ENCODE data around the gene EML4. TPM values are rescaled to one million over a fixed set of nuclear protein-coding genes. Genes with fewer than 3 reads are reported as not detected.

The EML4 gene
- total RNA-seq, 1 donor from 2014 or later, result 56.7 TPM

DNA sequence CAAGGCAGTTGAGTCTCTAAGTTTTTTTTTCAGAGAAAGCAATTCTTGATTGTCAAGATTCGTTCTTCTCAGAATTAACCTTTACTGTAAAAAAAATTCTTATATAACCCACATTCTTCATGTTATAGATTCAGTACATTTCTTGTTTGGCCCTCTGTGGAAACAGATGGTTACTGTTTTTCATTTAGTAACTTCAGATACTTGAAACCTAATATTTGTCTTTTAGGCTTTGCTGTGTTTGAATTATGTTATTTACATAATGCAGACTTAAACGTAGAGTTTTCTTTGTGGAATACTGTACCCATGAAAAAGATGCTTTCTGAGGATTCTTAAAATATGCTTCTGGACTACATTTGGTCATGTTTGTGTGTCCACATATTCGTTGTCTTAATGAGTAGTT lies 48.2 kb downstream of the EML4 start:
- no peak for DNase-seq (ENCODE audit: low spot score)
- Mint-ChIP-seq H3K4me1 (ENCODE audit: low read depth) (peaks cover 30% of the 10 kb centered on the region), H3K27me3 (ENCODE audit: insufficient read depth) (no peaks in the 10 kb centered on the region), H3K27ac (no peak overlapping the region), H3K4me3 (no peak overlapping the region), H3K36me3 (ENCODE audit: low read depth) (peaks cover 8% of the 10 kb centered on the region), H3K9me3 (no peaks in the 10 kb centered on the region)
- intact Hi-C loops (cut with micrococcal nuclease), result no loop called here

GRCh38 chr2:42217914-42218313 lies 48.8 kb downstream of the EML4 start:
- Mint-ChIP-seq H3K27me3 (ENCODE audit: insufficient read depth) (no peaks in the 10 kb centered on the region), H3K4me1 (ENCODE audit: low read depth) (peaks cover 31% of the 10 kb centered on the region), H3K9me3 (no peaks in the 10 kb centered on the region), H3K4me3 (no peak overlapping the region), H3K27ac (no peak overlapping the region), H3K36me3 (ENCODE audit: low read depth) (peaks cover 8% of the 10 kb centered on the region)
- DNase-seq (ENCODE audit: low spot score), result no peak
- intact Hi-C loops (cut with micrococcal nuclease), result no loop called here

- intact Hi-C loops (cut with micrococcal nuclease), result no loop called here
Observed at GRCh38 chr2:42218712-42219111, 49.6 kb downstream of the EML4 start.

DNA sequence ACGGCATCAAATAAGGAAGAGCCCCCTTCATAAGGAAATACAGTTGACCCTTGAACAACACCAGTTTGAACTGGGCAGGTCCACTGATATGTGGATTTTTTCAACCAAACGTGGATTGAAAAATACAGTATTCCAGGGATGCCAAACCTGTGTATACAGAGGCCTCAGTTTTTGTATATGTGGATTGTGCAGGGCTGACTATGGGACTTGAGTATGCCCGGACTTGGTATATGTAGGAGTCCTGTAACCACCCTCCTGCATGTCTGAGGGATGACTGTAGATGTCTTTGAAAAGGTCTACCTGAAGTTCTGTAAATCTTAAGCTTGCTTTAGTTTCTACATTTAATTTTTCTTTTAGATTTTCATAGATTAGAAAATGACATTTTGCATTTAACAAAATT lies 50.0 kb downstream of the EML4 start:
- intact Hi-C loops (cut with micrococcal nuclease), result no loop called here
- Mint-ChIP-seq H3K4me1 (ENCODE audit: low read depth) (peaks cover 43% of the 10 kb centered on the region), H3K27ac (no peak overlapping the region), H3K9me3 (no peaks in the 10 kb centered on the region), H3K36me3 (ENCODE audit: low read depth) (peaks cover 12% of the 10 kb centered on the region), H3K27me3 (ENCODE audit: insufficient read depth) (no peaks in the 10 kb centered on the region), H3K4me3 (no peak overlapping the region)
- DNase-seq (ENCODE audit: low spot score), result no peak

More at GRCh38 chr2:42218712-42219111, 49.6 kb downstream of the EML4 start:
- peaks cover 39% of the 10 kb centered on the region for H3K4me1 Mint-ChIP-seq (ENCODE audit: low read depth)
- DNase-seq (ENCODE audit: low spot score), result no peak
- no peaks in the 10 kb centered on the region for H3K9me3 Mint-ChIP-seq
- no peaks in the 10 kb centered on the region for H3K27me3 Mint-ChIP-seq (ENCODE audit: insufficient read depth)
- H3K36me3 Mint-ChIP-seq (ENCODE audit: low read depth), result peaks cover 12% of the 10 kb centered on the region
- H3K27ac Mint-ChIP-seq, result no peak overlapping the region
- H3K4me3 Mint-ChIP-seq, result no peak overlapping the region

GRCh38 chr2:42220566-42220965 lies 51.4 kb downstream of the EML4 start:
- Mint-ChIP-seq H3K4me3 (no peak overlapping the region), H3K4me1 (ENCODE audit: low read depth) (peaks cover 52% of the 10 kb centered on the region), H3K36me3 (ENCODE audit: low read depth) (peaks cover 10% of the 10 kb centered on the region), H3K27ac (no peak overlapping the region), H3K27me3 (ENCODE audit: insufficient read depth) (no peaks in the 10 kb centered on the region), H3K9me3 (no peaks in the 10 kb centered on the region)
- intact Hi-C loops (cut with micrococcal nuclease), result loop anchor here (10.0 kb wide), 1 partner anchor 376 kb away; no protein-coding TSS in a partner anchor
- DNase-seq (ENCODE audit: low spot score), result no peak

- intact Hi-C loops (cut with micrococcal nuclease), result loop anchor here (10.0 kb wide), 1 partner anchor 378 kb away; no protein-coding TSS in a partner anchor
- Mint-ChIP-seq H3K9me3 (no peaks in the 10 kb centered on the region), H3K4me3 (no peak overlapping the region), H3K27ac (no peak overlapping the region), H3K4me1 (ENCODE audit: low read depth) (peaks cover 52% of the 10 kb centered on the region), H3K36me3 (ENCODE audit: low read depth) (peaks cover 10% of the 10 kb centered on the region), H3K27me3 (ENCODE audit: insufficient read depth) (no peaks in the 10 kb centered on the region)
- no peak for DNase-seq (ENCODE audit: low spot score)
Observed at GRCh38 chr2:42223067-42223854, 54.1 kb downstream of the EML4 start.

DNA sequence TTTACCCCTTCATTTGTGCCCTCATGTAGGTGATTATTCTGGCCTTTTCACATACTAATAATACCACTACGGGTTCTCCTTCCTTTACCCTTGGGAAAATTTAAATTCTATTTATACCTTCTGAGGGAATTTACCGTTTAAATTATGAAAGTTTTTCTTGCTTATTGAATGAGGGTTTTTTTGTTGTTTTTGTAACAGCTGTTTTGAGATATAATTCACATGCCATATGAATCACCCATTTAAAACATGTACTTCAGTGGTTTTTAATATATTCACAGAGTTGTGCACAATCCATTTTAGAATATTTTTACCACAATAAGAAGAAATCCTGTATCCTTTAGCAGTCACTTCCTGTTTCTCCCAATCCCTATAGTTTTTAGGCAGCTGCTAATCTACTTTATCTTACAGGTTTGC lies 54.7 kb downstream of the EML4 start:
- Mint-ChIP-seq H3K4me1 (ENCODE audit: low read depth) (peaks cover 46% of the 10 kb centered on the region), H3K4me3 (no peak overlapping the region), H3K27me3 (ENCODE audit: insufficient read depth) (no peaks in the 10 kb centered on the region), H3K9me3 (no peaks in the 10 kb centered on the region), H3K27ac (peak overlapping the region; percentile 10), H3K36me3 (ENCODE audit: low read depth) (peaks cover 8% of the 10 kb centered on the region)
- intact Hi-C loops (cut with micrococcal nuclease), result loop anchor here (2.0 to 10.0 kb wide), 2 partner anchors 15 to 379 kb away; no protein-coding TSS in a partner anchor
- no peak for DNase-seq (ENCODE audit: low spot score)

GRCh38 chr2:42224422-42225067 lies 55.4 kb downstream of the EML4 start:
- Mint-ChIP-seq H3K4me3 (no peak overlapping the region), H3K36me3 (ENCODE audit: low read depth) (peaks cover 7% of the 10 kb centered on the region), H3K27me3 (ENCODE audit: insufficient read depth) (no peaks in the 10 kb centered on the region), H3K4me1 (ENCODE audit: low read depth) (peaks cover 49% of the 10 kb centered on the region), H3K9me3 (no peaks in the 10 kb centered on the region), H3K27ac (no peak overlapping the region)
- intact Hi-C loops (cut with micrococcal nuclease), result loop anchor here (2.0 to 10.0 kb wide), 2 partner anchors 14 to 380 kb away; no protein-coding TSS in a partner anchor
- no peak for DNase-seq (ENCODE audit: low spot score)

DNA sequence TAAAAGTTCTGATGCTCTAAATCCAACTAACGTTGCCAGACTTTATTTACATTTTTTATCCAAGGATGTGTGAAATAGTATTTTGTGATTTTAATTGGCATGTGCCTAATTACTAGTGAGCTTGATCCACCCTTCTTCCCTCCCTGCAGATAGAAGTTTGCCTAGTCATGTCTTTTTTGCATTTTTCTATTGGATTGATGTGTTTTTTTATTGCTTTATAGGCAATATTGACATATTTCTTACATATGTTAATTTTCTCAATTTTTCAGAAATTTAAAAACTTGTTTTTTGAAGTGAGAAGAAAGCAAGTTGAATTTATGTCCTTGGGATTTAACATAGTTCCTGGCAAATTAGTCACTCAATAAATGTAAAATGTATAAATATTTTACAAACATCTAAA lies 56.4 kb downstream of the EML4 start:
- no peak for DNase-seq (ENCODE audit: low spot score)
- peaks cover 47% of the 10 kb centered on the region for H3K4me1 Mint-ChIP-seq (ENCODE audit: low read depth)
- no peak overlapping the region for H3K4me3 Mint-ChIP-seq
- no peaks in the 10 kb centered on the region for H3K27me3 Mint-ChIP-seq (ENCODE audit: insufficient read depth)
- no peaks in the 10 kb centered on the region for H3K9me3 Mint-ChIP-seq
- peaks cover 7% of the 10 kb centered on the region for H3K36me3 Mint-ChIP-seq (ENCODE audit: low read depth)
- intact Hi-C loops (cut with micrococcal nuclease), result loop anchor here (2.0 to 10.0 kb wide), 2 partner anchors 13 to 381 kb away; no protein-coding TSS in a partner anchor
- no peak overlapping the region for H3K27ac Mint-ChIP-seq

DNA sequence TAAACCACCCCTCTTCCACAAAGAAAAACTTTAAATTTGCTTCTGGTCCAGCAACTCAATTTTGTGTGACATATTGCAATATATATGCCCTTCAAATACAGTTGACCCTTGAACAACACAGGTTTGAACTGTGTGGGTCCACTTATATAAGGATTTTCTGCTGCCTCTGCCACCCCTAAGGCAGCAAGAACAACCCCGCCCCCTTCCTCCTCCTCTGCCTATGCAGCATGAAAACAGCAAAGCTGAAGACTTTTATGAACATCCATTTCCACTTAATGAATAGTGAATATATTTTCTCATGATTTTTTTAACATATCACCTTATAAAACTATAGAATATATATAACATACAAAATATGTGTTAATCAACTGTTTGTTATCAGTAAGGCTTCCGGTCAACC lies 58.3 kb downstream of the EML4 start:
- no peak for DNase-seq (ENCODE audit: low spot score)
- Mint-ChIP-seq H3K4me3 (no peak overlapping the region), H3K9me3 (no peaks in the 10 kb centered on the region), H3K4me1 (ENCODE audit: low read depth) (peaks cover 51% of the 10 kb centered on the region), H3K36me3 (ENCODE audit: low read depth) (peaks cover 12% of the 10 kb centered on the region), H3K27ac (no peak overlapping the region), H3K27me3 (ENCODE audit: insufficient read depth) (no peaks in the 10 kb centered on the region)
- intact Hi-C loops (cut with micrococcal nuclease), result loop anchor here (2.0 to 10.0 kb wide), 2 partner anchors 15 to 383 kb away; no protein-coding TSS in a partner anchor

DNA sequence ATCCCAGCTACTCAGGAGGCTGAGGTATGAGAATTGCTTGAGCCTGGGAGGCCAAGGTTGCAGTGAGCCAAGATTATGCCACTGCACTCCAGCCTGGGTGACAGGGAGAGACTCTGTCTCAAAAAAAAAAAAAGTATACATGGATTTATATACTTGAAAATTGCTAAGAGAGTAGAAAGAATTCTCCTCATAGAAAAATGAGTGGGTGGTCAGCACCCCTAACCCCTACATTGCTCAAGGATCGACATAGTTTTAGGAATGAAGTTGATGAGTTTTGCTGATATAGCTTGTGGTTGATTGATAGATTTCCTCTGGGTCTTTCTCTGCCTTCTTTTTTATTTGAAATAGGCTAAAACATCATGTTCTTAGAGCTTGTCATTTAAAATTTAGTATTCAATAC lies 58.9 kb downstream of the EML4 start:
- H3K4me1 Mint-ChIP-seq (ENCODE audit: low read depth), result peaks cover 48% of the 10 kb centered on the region
- no peak overlapping the region for H3K4me3 Mint-ChIP-seq

GRCh38 chr2:42229949-42230348 lies 60.8 kb downstream of the EML4 start:
- H3K4me3 Mint-ChIP-seq, result no peak overlapping the region
- H3K4me1 Mint-ChIP-seq (ENCODE audit: low read depth), result peaks cover 30% of the 10 kb centered on the region
- peaks cover 6% of the 10 kb centered on the region for H3K36me3 Mint-ChIP-seq (ENCODE audit: low read depth)
- intact Hi-C loops (cut with micrococcal nuclease), result loop anchor here (10.0 kb wide), 1 partner anchor 385 kb away; no protein-coding TSS in a partner anchor
- H3K9me3 Mint-ChIP-seq, result no peaks in the 10 kb centered on the region
- DNase-seq (ENCODE audit: low spot score), result no peak
- H3K27me3 Mint-ChIP-seq (ENCODE audit: insufficient read depth), result no peaks in the 10 kb centered on the region
- H3K27ac Mint-ChIP-seq, result no peak overlapping the region

More for the DNA sequence above, 58.9 kb downstream of the EML4 start:
- peaks cover 11% of the 10 kb centered on the region for H3K36me3 Mint-ChIP-seq (ENCODE audit: low read depth)
- DNase-seq (ENCODE audit: low spot score), result no peak
- no peaks in the 10 kb centered on the region for H3K27me3 Mint-ChIP-seq (ENCODE audit: insufficient read depth)
- H3K27ac Mint-ChIP-seq, result no peak overlapping the region
- no peaks in the 10 kb centered on the region for H3K9me3 Mint-ChIP-seq
- intact Hi-C loops (cut with micrococcal nuclease), result loop anchor here (10.0 kb wide), 1 partner anchor 383 kb away; no protein-coding TSS in a partner anchor

- no peaks in the 10 kb centered on the region for H3K27me3 Mint-ChIP-seq (ENCODE audit: insufficient read depth)
- H3K9me3 Mint-ChIP-seq, result no peaks in the 10 kb centered on the region
Observed at GRCh38 chr2:42230891-42231290, 61.7 kb downstream of the EML4 start.

More at GRCh38 chr2:42230891-42231290, 61.7 kb downstream of the EML4 start:
- intact Hi-C loops (cut with micrococcal nuclease), result no loop called here
- DNase-seq (ENCODE audit: low spot score), result no peak
- Mint-ChIP-seq H3K27ac (no peak overlapping the region), H3K36me3 (ENCODE audit: low read depth) (peaks cover 8% of the 10 kb centered on the region), H3K4me1 (ENCODE audit: low read depth) (peaks cover 26% of the 10 kb centered on the region), H3K4me3 (no peak overlapping the region)
